GM03348 (cell line): ENCODE measurements around the gene ATP5PB.

ENCODE experiments used
- DNase-seq: peaks from one replicate; pipeline ENCODE4 v3.0.0; 2012; ENCODE audit warnings: low spot score

The ATP5PB gene

GRCh38 chr1:111475701-111476100 is 26.4 kb downstream of the ATP5PB start:
- DNase-seq = no peak

- no peak for DNase-seq
Measured at GRCh38 chr1:111476214-111476613, 26.9 kb downstream of the ATP5PB start.

- no peak for DNase-seq
Measured at GRCh38 chr1:111476761-111477309, 27.6 kb downstream of the ATP5PB start.

GRCh38 chr1:111480674-111481073 is 31.4 kb downstream of the ATP5PB start:
- DNase-seq = no peak

- peak; percentile 84 for DNase-seq
Measured at GRCh38 chr1:111481387-111482221, 32.3 kb downstream of the ATP5PB start.

GRCh38 chr1:111483166-111483565 is 33.9 kb downstream of the ATP5PB start:
- DNase-seq = peak; percentile 32

- no peak for DNase-seq
Measured at GRCh38 chr1:111483876-111484275, 34.6 kb downstream of the ATP5PB start.

- DNase-seq = no peak
Measured at GRCh38 chr1:111484391-111485026, 35.2 kb downstream of the ATP5PB start.

GRCh38 chr1:111486431-111486830 is 37.2 kb downstream of the ATP5PB start:
- no peak for DNase-seq

GRCh38 chr1:111487133-111487532 is 37.9 kb downstream of the ATP5PB start:
- DNase-seq = no peak

- DNase-seq = no peak
Measured at GRCh38 chr1:111488669-111489068, 39.4 kb downstream of the ATP5PB start.

- no peak for DNase-seq
Measured at GRCh38 chr1:111489604-111490003, 40.3 kb downstream of the ATP5PB start.

- no peak for DNase-seq
Measured at GRCh38 chr1:111490220-111490619, 41.0 kb downstream of the ATP5PB start.

GRCh38 chr1:111491070-111491469 is 41.8 kb downstream of the ATP5PB start:
- no peak for DNase-seq

- no peak for DNase-seq
Measured at GRCh38 chr1:111496398-111496797, 47.1 kb downstream of the ATP5PB start.

- no peak for DNase-seq
Measured at GRCh38 chr1:111497592-111497991, 48.3 kb downstream of the ATP5PB start.

GRCh38 chr1:111499026-111499785 is 49.9 kb downstream of the ATP5PB start:
- no peak for DNase-seq

- DNase-seq = no peak
Measured at GRCh38 chr1:111501645-111502044, 52.4 kb downstream of the ATP5PB start.

- no peak for DNase-seq
Measured at GRCh38 chr1:111503585-111504060, 54.4 kb downstream of the ATP5PB start, which contains the start of the genes ADORA3 and TMIGD3. Gene ADORA3, minus strand, starts transcription at chr1:111503633. Its CDS starts 279 bp downstream, at chr1:111503354. Gene TMIGD3, minus strand, starts transcription at chr1:111503633. Its CDS starts 279 bp downstream, at chr1:111503354.

GRCh38 chr1:111504097-111504496 is 54.8 kb downstream of the ATP5PB start:
- DNase-seq = no peak

- DNase-seq = no peak
Measured at GRCh38 chr1:111505641-111506119, 56.4 kb downstream of the ATP5PB start.

- DNase-seq = no peak
Measured at GRCh38 chr1:111506561-111506960, 57.3 kb downstream of the ATP5PB start.
